Upper lobe of right lung (tissue), 1 donor: ENCODE results near the gene MEGF10. TPM values are rescaled to one million over a fixed set of nuclear protein-coding genes. Genes with fewer than 3 reads are reported as not detected.

Source experiments
- ATAC-seq: fragments of 200-7000 bp; cut with Tn5 transposase; one replicate; pipeline ENCODE4 v1.9.1; 2020; ENCODE audit warnings: mild to moderate bottlenecking, moderate library complexity
- DNase-seq: peaks from one replicate; pipeline ENCODE4 v3.0.0-alpha.2; 2020
- H3K27ac ChIP-seq: fragments of 200-600 bp; one replicate; pipeline ENCODE4 v1.8.0; 2022
- H3K27me3 ChIP-seq: fragments of 200-600 bp; one replicate; pipeline ENCODE4 v1.8.0; 2022; ENCODE audit warnings: mild to moderate bottlenecking
- H3K36me3 ChIP-seq: fragments of 200-600 bp; one replicate; pipeline ENCODE4 v1.8.0; 2022
- H3K4me1 ChIP-seq: fragments of 200-600 bp; one replicate; pipeline ENCODE4 v1.8.0; 2022
- H3K4me3 ChIP-seq: fragments of 200-600 bp; one replicate; pipeline ENCODE4 v1.8.0; 2022; ENCODE audit warnings: mild to moderate bottlenecking
- H3K9me3 ChIP-seq: fragments of 200-600 bp; one replicate; pipeline ENCODE4 v1.8.0; 2022
- CTCF ChIP-seq: fragments of 200-600 bp; IDR thresholded peaks from one replicate; pipeline ENCODE4 v1.8.0; 2022; ENCODE audit warnings: antibody characterized with exemption
- intact Hi-C: fragments of 100-400 bp; cut with DNase I; formaldehyde crosslinking; loops from one replicate; pipeline ENCODE4 v1.11.0; 2022
- total RNA-seq: library from RNA; stranded (reverse); fragmentation: NEBNext Ultra II Directional; extraction: Animal tissue kit (Norgen Biotek cat#: 25700); gene quantifications from one replicate; pipeline ENCODE4 v1.2.1, GENCODE V29; 2021
- donor health status: DM: no; HTN: yes; CAD: no; lungs with severe emphysema.

MEGF10 gene
- total RNA-seq, 1 donor from 2014 or later, result 0.26 TPM

DNA sequence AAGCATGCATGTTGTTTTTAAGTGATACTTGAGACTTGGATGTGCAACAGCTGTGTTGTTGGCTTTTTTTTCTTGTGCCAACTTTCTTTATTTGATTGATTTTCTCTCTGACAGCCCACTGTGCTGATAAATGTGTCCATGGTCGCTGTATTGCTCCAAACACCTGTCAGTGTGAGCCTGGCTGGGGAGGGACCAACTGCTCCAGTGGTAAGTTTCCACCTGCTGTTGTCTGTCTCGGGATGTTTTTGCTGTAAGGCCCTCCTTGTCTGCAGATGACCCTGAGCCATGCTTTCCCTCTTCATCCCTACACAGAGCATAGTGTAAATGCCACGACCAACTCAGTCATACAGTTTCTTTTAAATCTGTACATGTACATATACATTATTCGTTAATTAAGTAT, 79.2 kb downstream of the MEGF10 start:
- intact Hi-C loops, result no loop called here
- no peak for TF ChIP-seq CTCF
- no peak for ATAC-seq
- peaks cover 7% of the 10 kb centered on the region for H3K27me3 ChIP-seq
- no peaks in the 10 kb centered on the region for H3K4me1 ChIP-seq
- no peaks in the 10 kb centered on the region for H3K9me3 ChIP-seq
- DNase-seq, result no peak
- no peaks in the 10 kb centered on the region for H3K36me3 ChIP-seq
- H3K27ac ChIP-seq, result no peak overlapping the region
- H3K4me3 ChIP-seq, result no peak overlapping the region

- no peak for TF ChIP-seq CTCF
- H3K4me3 ChIP-seq, result no peak overlapping the region
- no peak for DNase-seq
- no peak overlapping the region for H3K27ac ChIP-seq
- H3K9me3 ChIP-seq, result no peaks in the 10 kb centered on the region
- H3K4me1 ChIP-seq, result no peaks in the 10 kb centered on the region
- no peaks in the 10 kb centered on the region for H3K36me3 ChIP-seq
- peaks cover 7% of the 10 kb centered on the region for H3K27me3 ChIP-seq
- ATAC-seq, result no peak
- intact Hi-C loops, result no loop called here
Observed at GRCh38 chr5:127370631-127371030, 80.0 kb downstream of the MEGF10 start.

DNA sequence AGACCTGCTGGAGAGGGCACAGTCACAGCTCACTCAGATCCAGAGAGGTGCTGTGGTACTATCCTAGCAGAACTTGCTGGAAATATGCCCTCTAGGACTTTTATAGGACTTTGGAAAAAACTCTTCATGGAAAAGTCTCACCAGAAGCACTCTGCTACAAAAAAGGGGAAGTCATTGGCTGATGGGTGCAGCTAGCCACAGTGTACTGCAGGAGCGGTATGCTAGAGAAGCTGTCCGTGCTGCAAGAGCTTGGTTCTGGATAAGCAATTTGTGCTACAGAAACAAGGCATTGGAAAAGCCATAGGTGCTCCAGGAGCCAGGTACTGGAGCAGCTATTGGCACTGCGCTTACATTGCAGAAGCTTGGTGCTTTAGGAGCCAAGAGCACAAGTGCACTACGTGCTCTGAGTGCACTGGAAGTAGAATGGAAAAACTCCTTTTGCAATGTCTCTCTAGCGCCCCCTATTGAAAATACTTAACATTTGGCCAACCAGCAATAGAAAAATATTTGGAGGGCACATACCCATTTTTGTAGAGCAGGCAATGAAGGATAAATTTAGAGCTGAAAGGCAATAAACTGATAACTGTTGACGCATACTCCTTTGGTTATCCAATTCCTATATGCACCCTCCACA, 83.4 kb downstream of the MEGF10 start:
- DNase-seq, result no peak
- no peak overlapping the region for H3K27ac ChIP-seq
- TF ChIP-seq CTCF, result no peak
- intact Hi-C loops, result no loop called here
- H3K27me3 ChIP-seq, result no peaks in the 10 kb centered on the region
- ATAC-seq, result no peak
- no peaks in the 10 kb centered on the region for H3K9me3 ChIP-seq
- H3K4me1 ChIP-seq, result no peaks in the 10 kb centered on the region
- H3K4me3 ChIP-seq, result no peak overlapping the region
- H3K36me3 ChIP-seq, result no peaks in the 10 kb centered on the region

DNA sequence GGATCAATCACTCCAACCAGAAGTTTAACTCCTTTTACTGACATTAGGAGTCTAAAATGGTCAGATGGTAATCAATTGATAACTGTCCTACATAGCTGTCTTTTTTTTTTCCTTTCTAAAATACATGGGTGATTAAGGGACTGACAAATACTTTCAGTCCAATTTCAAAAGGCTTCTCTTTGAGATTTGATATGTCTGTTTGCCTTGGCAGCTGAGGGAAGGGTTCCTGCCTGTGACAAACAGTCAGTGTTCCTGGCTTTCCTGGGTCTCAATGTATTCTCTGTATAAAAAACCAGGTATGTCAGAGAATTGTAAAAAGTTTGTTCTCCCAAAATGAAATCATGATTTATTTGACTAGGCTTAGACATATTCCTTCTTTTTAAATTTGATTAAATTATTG, 84.5 kb downstream of the MEGF10 start:
- H3K27me3 ChIP-seq, result no peaks in the 10 kb centered on the region
- H3K27ac ChIP-seq, result no peak overlapping the region
- TF ChIP-seq CTCF, result no peak
- DNase-seq (no peak), ATAC-seq (no peak)
- H3K9me3 ChIP-seq, result no peaks in the 10 kb centered on the region
- no peaks in the 10 kb centered on the region for H3K4me1 ChIP-seq
- H3K36me3 ChIP-seq, result no peaks in the 10 kb centered on the region
- intact Hi-C loops, result no loop called here
- no peak overlapping the region for H3K4me3 ChIP-seq

DNA sequence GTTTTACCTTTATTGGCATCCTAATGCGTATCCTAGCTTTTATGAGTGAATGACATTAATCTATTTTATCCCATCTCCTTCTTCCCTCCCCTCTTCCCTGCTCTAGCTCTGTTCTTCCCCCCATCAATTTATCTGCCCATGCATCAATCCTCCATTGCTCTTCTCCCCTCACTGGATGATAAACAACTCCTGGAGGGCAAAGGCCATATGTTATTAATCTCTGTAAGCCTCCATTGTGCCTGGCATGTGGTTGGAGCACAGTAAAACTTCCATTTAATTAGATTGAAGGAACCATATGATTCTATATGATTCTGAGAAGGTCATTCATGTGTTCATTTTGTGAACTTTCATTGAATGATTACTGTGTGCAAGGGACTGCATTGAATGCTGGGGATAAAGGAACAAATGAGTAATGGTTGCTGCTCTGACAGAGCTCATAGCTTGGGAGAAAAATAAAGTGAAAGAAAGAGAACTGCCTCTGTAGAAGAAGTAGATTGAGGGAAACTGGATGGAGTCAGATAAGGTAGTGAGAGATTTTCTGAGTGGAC, 85.0 kb downstream of the MEGF10 start:
- DNase-seq (no peak), ATAC-seq (no peak)
- Histone ChIP-seq H3K27ac (no peak overlapping the region), H3K4me1 (no peaks in the 10 kb centered on the region), H3K4me3 (no peak overlapping the region), H3K9me3 (no peaks in the 10 kb centered on the region), H3K27me3 (no peaks in the 10 kb centered on the region), H3K36me3 (no peaks in the 10 kb centered on the region)
- intact Hi-C loops, result no loop called here
- no peak for TF ChIP-seq CTCF

DNA sequence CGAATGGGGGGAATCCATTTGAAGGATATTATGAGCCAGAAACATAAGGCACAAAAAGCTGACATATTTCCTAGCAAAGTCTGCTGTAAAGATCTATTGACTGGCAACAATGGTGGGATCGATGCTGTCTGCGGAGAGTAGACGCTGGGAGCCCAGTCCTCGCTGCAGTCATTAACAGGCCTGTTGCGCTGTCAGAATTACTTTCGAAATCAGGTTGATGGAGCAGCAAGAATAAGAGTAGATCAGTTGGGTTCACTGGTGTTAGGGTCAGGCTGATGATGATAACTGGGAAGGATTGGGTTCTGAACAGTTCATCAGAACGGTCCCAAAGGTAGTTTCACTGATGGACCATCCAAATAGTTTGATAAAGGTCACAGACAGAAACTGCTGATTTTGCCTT, 87.1 kb downstream of the MEGF10 start:
- no peaks in the 10 kb centered on the region for H3K9me3 ChIP-seq
- no peak for TF ChIP-seq CTCF
- no peaks in the 10 kb centered on the region for H3K4me1 ChIP-seq
- no peak overlapping the region for H3K4me3 ChIP-seq
- H3K27me3 ChIP-seq, result no peaks in the 10 kb centered on the region
- no peak for ATAC-seq
- no peak for DNase-seq
- intact Hi-C loops, result no loop called here
- no peaks in the 10 kb centered on the region for H3K36me3 ChIP-seq
- no peak overlapping the region for H3K27ac ChIP-seq
